ENCODE data around the gene RPL36. TPM values are rescaled to one million over a fixed set of nuclear protein-coding genes. Genes with fewer than 3 reads are reported as not detected.

The RPL36 gene
- total and polyA plus RNA-seq, 4 donors: 162 to 1,048 (median 686) TPM

- H3K27ac ChIP-seq (ENCODE audit: low read depth, low read length): no peak overlapping the region
- 93% methylated on average over 6 of the region's 8 CpGs for WGBS (ENCODE audit: insufficient coverage)
These were observed 48.3 kb downstream of the RPL36 start for GRCh38 chr19:5738423-5738822.

More at GRCh38 chr19:5738423-5738822, 48.3 kb downstream of the RPL36 start:
- Histone ChIP-seq H3K4me1 (ENCODE audit: control insufficient read depth, insufficient read depth, low read length) (no peaks in the 10 kb centered on the region), H3K36me3 (ENCODE audit: control insufficient read depth, insufficient read depth, low read length) (no peaks in the 10 kb centered on the region), H3K9me3 (ENCODE audit: control insufficient read depth, insufficient read depth, low read length) (no peaks in the 10 kb centered on the region), H3K27me3 (ENCODE audit: control insufficient read depth, insufficient read depth, low read length) (no peaks in the 10 kb centered on the region), H3K4me3 (ENCODE audit: low read depth, low read length) (no peak overlapping the region)
- no peak for DNase-seq (ENCODE audit: low read depth in 4 of 6, low spot score in 6 of 6)

Other genes with a start within 250 kb of the RPL36 start
- under 1 TPM in 1 of 2 donors, not detected in 1; 0.11 TPM for gene ZNRF4, start 234.9 kb upstream of the RPL36 start, total RNA-seq
- under 1 TPM; 0.51 to 0.71 TPM for gene ZNRF4, start 234.9 kb upstream of the RPL36 start, polyA plus RNA-seq (ENCODE audit: insufficient read length in 2 of 2)
- gene TINCR, start 122.3 kb upstream of the RPL36 start, total RNA-seq: 1 to 10 TPM in 1 of 2 donors, under 1 TPM in 1; 0.94 to 1.1 TPM
- 1 to 10 TPM; 4.2 to 5.1 TPM for gene TINCR, start 122.3 kb upstream of the RPL36 start, polyA plus RNA-seq (ENCODE audit: insufficient read length in 2 of 2)
- 10 to 100 TPM; 36.6 to 49.1 TPM for gene SAFB2, start 67.5 kb upstream of the RPL36 start, total RNA-seq
- 100 to 1,000 TPM in 1 of 2 donors, 10 to 100 TPM in 1; 85.7 to 122 TPM for gene SAFB2, start 67.5 kb upstream of the RPL36 start, polyA plus RNA-seq (ENCODE audit: insufficient read length in 2 of 2)
- 10 to 100 TPM; 46.2 to 61.4 TPM for gene SAFB, start 67.2 kb upstream of the RPL36 start, total RNA-seq
- gene SAFB, start 67.2 kb upstream of the RPL36 start, polyA plus RNA-seq (ENCODE audit: insufficient read length in 2 of 2): 100 to 1,000 TPM; 137 to 162 TPM
- gene MICOS13, start 9.8 kb upstream of the RPL36 start, total RNA-seq: 10 to 100 TPM; 27.2 to 83.1 TPM
- 10 to 100 TPM; 74.5 to 74.8 TPM for gene MICOS13, start 9.8 kb upstream of the RPL36 start, polyA plus RNA-seq (ENCODE audit: insufficient read length in 2 of 2)
- gene HSD11B1L, start 9.3 kb upstream of the RPL36 start, total RNA-seq: 10 to 100 TPM; 27.7 to 28.5 TPM
- gene HSD11B1L, start 9.3 kb upstream of the RPL36 start, polyA plus RNA-seq (ENCODE audit: insufficient read length in 2 of 2): 10 to 100 TPM; 67.1 to 71.1 TPM
- gene LONP1, start 29.9 kb downstream of the RPL36 start, total RNA-seq: 10 to 100 TPM; 29.8 to 45.2 TPM
- 10 to 100 TPM; 72.6 to 79.7 TPM for gene LONP1, start 29.9 kb downstream of the RPL36 start, polyA plus RNA-seq (ENCODE audit: insufficient read length in 2 of 2)
- 1 to 10 TPM in 1 of 2 donors, not detected in 1; 3.6 TPM for gene CATSPERD, start 30.3 kb downstream of the RPL36 start, total RNA-seq
- gene CATSPERD, start 30.3 kb downstream of the RPL36 start, polyA plus RNA-seq (ENCODE audit: insufficient read length in 2 of 2): 1 to 10 TPM in 1 of 2 donors, under 1 TPM in 1; 0.59 to 2.8 TPM
- gene PRR22, start 94.5 kb downstream of the RPL36 start, total RNA-seq: 1 to 10 TPM in 1 of 2 donors, under 1 TPM in 1; 0.20 to 2.6 TPM
- gene PRR22, start 94.5 kb downstream of the RPL36 start, polyA plus RNA-seq (ENCODE audit: insufficient read length in 2 of 2): 1 to 10 TPM; 3.9 to 4.1 TPM
- gene DUS3L, start 100.9 kb downstream of the RPL36 start, total RNA-seq: 10 to 100 TPM in 1 of 2 donors, 1 to 10 TPM in 1; 9.5 to 21.5 TPM
- gene DUS3L, start 100.9 kb downstream of the RPL36 start, polyA plus RNA-seq (ENCODE audit: insufficient read length in 2 of 2): 10 to 100 TPM; 22.9 to 31.0 TPM
- gene NRTN, start 114.8 kb downstream of the RPL36 start, total RNA-seq: under 1 TPM; 0.20 to 0.99 TPM
- gene NRTN, start 114.8 kb downstream of the RPL36 start, polyA plus RNA-seq (ENCODE audit: insufficient read length in 2 of 2): under 1 TPM; 0.38 to 0.53 TPM
- gene FUT6, start 149.4 kb downstream of the RPL36 start, total RNA-seq: not detected
- gene FUT6, start 149.4 kb downstream of the RPL36 start, polyA plus RNA-seq (ENCODE audit: insufficient read length in 2 of 2): under 1 TPM in 1 of 2 donors, not detected in 1; 0.21 TPM
- gene FUT3, start 161.2 kb downstream of the RPL36 start, total RNA-seq: not detected
- under 1 TPM; 0.26 to 0.32 TPM for gene FUT3, start 161.2 kb downstream of the RPL36 start, polyA plus RNA-seq (ENCODE audit: insufficient read length in 2 of 2)
- not detected for gene FUT5, start 180.2 kb downstream of the RPL36 start, total RNA-seq
- gene FUT5, start 180.2 kb downstream of the RPL36 start, polyA plus RNA-seq (ENCODE audit: insufficient read length in 2 of 2): not detected
- gene NDUFA11, start 213.5 kb downstream of the RPL36 start, total RNA-seq: 100 to 1,000 TPM in 1 of 2 donors, 10 to 100 TPM in 1; 63.6 to 304 TPM
- 100 to 1,000 TPM; 254 to 262 TPM for gene NDUFA11, start 213.5 kb downstream of the RPL36 start, polyA plus RNA-seq (ENCODE audit: insufficient read length in 2 of 2)
- 1 to 10 TPM; 5.3 to 9.8 TPM for gene VMAC, start 214.6 kb downstream of the RPL36 start, total RNA-seq
- 1 to 10 TPM; 4.7 to 8.5 TPM for gene VMAC, start 214.6 kb downstream of the RPL36 start, polyA plus RNA-seq (ENCODE audit: insufficient read length in 2 of 2)
- 10 to 100 TPM; 15.3 to 85.3 TPM for gene CAPS, start 224.0 kb downstream of the RPL36 start, total RNA-seq
- 10 to 100 TPM; 44.6 to 54.2 TPM for gene CAPS, start 224.0 kb downstream of the RPL36 start, polyA plus RNA-seq (ENCODE audit: insufficient read length in 2 of 2)